Dermis blood vessel endothelial cell (primary cell): ENCODE results near the gene MOXD1. TPM values are rescaled to one million over a fixed set of nuclear protein-coding genes. Genes with fewer than 3 reads are reported as not detected.
"Not testable (repeated sequence)": the region's sequence is repeated elsewhere in the genome, so short reads cannot be mapped to it uniquely, and the experiment has no call there.

Experiments
- DNase-seq: peaks from one replicate; pipeline ENCODE4 v3.0.0; 2010
- total RNA-seq: library from RNA; depleted of rRNA; stranded (reverse); fragments of >200 nt; gene quantifications from 2 replicates; pipeline ENCODE4 v1.2.3, GENCODE V29; 2014

The MOXD1 gene
- total RNA-seq, 1 donor from 2014 or later, result 0.34 TPM

DNA sequence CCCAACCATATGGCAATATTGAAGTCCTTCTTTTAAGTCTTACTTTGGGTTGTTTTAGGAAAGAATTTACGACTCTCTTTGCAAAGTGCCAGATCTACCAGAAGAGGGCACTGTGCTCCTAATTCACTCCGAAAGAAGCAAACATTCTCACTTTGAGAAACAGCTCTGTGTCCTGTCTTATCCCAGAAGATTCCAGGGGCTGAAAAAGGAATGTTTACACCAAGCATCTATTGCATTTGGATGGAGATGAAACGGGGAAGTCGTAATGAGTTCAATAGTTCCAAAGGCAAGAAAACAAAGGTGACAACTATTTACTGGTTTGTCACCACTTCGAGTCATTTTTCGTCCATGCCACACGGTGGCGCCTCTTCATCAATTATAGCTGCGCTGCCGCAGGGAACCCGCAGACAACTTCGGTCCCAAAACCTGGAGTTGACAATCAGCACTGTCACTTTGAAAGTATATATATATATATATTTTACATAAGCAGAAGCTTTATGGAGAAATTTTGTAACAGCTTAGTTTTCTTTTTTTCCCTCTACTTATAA is 121.6 kb downstream of the MOXD1 start:
- peak; percentile 81 for DNase-seq

DNA sequence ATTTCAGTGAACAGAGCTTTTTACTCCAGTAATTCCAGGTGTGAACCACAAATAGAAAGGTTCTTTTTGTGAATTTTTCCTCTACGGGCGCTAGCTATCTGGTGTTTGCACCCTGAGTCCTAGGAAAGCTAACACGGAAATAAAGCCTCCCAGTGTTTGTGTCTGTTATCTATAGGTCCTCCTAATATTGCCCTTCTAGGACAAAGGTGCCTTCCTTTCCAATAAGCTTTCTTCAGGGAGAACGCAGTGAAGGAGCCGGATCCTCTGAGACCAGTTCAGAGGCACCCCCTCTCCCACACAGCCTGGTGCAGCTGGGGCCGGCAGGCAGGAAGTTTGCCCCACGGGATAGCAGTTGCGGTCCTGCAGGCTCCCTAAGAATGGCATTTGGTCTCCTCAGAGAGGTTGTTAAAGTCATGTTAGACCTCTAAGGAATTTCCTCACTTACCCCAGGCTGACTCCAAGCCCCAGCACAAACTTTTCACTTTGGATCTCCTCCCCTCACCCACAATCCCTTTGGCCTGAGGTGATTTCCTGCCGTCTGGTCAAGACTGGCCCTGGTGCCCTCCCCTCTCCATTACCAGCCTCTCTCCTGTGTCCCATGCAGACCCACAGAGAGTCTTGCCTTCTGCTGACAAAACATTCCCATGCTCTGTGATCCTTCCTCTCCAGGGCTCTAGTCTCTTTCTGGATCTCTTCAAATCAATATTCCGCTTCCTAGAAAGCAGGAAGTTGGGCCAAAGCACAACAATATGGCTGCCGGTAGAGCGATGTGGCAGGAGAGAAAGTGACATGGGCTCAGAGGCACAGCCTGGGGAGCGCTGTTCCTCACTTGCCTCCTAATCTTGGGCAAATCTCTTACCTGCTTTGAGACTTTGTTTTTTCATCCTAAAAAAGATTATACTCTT is 126.0 kb downstream of the MOXD1 start:
- no peak for DNase-seq

GRCh38 chr6:132272776-132273175 is 128.5 kb downstream of the MOXD1 start:
- no peak for DNase-seq

DNA sequence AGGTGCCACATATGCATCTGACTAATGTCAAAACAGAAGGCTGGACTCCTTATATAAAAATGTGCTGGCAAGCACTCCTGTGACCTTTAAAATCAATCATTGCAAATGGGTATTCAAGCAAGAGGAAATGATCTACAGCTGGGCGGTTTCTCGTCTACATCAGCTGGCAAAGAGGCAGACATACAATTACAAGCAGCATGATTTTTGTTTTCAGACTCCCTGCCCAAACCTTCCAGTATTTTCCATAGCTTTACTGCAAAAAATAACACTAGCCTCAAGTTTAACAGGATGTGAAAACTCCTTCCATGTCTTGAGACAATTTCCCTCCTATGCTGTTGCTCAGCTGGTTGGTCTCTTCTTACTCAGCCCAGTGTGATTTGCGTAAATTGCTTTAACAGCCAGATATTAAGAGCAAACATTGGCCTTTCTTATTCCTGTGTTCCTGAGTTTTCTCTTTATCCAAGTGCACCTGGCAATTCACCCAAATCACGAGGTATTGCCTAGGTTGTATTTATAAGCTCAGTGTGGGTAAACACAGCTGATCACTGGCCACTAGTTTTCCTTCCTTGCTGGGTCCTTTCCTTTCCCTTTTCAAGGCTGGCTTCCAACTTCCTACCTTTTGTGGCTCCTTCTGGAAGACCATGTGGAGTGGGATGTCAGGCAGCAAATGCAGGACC is 130.4 kb downstream of the MOXD1 start:
- DNase-seq, result peak; percentile 67

DNA sequence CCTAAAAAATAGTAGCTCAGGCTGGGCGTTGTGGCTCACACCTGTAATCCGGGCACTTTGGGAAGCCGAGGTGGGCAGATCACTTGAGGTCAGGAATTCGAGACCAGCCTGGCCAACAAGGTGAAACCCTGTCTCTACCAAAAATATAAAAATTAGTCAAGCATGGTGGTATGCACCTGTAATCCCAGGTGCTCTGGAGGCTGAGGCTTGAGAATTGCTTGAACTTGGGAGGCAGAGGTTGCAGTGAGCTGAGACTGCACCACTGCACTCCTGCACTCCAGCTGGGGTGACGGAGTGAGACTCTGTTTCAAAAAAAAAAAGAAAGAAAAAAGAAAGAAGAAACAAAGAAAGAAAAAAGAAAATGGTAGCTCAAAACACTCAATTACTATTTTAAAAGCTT is 132.6 kb downstream of the MOXD1 start:
- DNase-seq, result not testable (repeated sequence)

DNA sequence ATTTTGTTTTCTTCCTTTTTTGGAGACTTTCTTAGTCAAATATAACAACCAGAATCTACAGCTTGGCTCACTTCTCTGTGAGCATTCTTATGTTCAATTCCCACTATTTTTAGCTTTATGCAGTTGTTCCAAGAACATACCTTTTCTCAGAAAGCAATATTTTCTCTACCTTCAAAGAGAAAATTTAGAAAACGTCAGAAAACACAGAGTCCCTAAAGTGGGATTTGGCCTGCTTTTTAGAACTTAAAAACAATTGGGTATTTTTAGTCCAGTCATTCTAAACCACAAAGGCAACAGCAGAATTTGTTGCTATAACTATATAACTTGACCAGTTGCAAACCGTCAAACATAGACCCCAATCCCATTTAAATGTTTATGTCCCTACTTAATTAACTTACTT is 133.1 kb downstream of the MOXD1 start:
- no peak for DNase-seq

DNA sequence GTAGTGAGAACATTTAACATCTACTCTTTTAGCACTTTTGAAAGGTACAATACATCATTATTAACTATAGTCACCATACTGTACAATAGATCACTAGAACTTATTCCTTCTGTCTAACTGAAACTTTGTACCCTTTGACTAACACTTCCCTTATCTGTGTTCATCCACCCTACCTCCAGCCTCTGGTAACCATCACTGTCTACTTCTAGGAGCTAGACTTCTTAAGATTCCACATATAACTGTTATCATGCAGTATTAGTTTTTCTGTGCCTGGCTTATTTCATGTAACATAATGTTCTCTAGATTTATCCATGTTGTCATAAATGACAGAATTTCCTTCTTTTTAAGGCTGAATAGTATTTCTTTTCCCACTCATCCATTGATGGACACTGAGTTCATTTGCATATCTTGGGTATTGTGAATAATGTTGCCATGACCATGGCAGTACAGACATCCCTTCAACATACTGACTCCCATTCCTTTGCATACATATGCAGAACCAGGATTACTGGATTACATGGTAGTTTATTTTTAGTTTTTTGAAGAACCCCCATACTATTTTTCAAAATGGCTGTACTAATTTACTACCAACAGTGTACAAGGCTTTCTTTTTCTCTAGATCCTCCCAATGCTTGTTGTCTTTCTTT is 135.7 kb downstream of the MOXD1 start:
- no peak for DNase-seq

- DNase-seq, result no peak
Measured at GRCh38 chr6:132264021-132264500, 137.2 kb downstream of the MOXD1 start.

GRCh38 chr6:132261354-132261753 is 139.9 kb downstream of the MOXD1 start:
- DNase-seq, result no peak

DNA sequence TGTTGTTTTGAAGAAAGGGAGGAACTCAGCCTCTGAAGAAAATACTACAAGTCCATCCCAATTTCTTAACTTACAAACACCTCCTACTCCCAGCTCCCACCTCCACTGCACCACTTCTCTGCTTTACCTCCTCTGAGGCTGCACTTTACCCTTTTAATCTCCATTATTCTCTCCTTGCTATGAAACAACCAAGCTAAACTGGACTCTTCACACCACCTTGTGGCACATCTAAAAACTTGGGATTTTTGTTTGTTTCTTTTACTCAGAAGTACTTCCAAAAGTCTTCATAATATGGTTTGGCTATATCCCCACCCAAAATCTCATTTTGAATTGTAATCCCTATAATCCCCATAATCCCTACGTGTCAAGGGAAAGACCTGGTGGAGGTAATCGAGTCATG is 142.2 kb downstream of the MOXD1 start:
- peak; percentile 63 for DNase-seq

- no peak for DNase-seq
Measured at GRCh38 chr6:132257561-132257960, 143.7 kb downstream of the MOXD1 start.

- DNase-seq, result no peak
Measured at GRCh38 chr6:132256457-132256856, 144.8 kb downstream of the MOXD1 start.

GRCh38 chr6:132253906-132254305 is 147.4 kb downstream of the MOXD1 start:
- no peak for DNase-seq

- no peak for DNase-seq
Measured at GRCh38 chr6:132253211-132253610, 148.1 kb downstream of the MOXD1 start.

DNA sequence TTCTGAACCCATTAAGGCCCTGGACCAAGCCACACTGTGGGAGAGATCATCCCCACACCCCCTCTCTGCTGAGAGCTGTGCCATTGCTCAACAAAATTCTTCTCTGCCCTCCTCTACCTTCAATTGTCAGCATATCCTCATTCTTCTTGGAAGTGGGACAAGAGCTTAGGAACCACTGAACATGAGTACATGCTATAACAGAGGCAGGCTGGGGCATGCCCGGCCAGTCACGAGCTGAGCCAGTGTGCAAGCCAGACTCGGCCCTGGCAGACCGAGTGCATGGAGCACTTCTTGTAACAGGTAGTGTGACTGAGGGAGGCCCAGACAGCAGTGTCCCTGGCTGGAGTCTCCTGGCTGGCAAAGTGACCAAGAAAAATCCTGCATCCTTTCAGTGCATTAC is 149.2 kb downstream of the MOXD1 start:
- no peak for DNase-seq

DNA sequence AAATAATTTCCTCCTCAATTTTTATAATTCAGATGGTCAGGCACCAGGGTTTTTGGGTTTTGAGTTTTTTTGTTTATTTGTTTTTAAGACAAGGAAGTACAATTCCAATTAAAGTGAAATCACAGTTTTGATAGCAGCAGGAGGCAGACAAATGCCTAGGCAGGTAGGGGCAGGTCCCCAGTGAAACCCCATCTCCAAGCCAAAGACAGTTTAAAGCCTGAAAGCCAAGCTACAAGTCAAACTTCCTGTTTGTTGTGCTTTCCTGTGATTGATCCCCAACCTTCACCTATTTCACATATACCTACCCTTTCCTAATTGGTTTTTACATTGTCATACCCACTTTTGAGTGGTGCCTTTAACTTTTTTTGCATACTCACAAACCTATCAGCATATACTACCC is 149.6 kb downstream of the MOXD1 start:
- no peak for DNase-seq

GRCh38 chr6:132247381-132248159 is 153.7 kb downstream of the MOXD1 start:
- no peak for DNase-seq

GRCh38 chr6:132246632-132247270 is 154.5 kb downstream of the MOXD1 start:
- no peak for DNase-seq

DNA sequence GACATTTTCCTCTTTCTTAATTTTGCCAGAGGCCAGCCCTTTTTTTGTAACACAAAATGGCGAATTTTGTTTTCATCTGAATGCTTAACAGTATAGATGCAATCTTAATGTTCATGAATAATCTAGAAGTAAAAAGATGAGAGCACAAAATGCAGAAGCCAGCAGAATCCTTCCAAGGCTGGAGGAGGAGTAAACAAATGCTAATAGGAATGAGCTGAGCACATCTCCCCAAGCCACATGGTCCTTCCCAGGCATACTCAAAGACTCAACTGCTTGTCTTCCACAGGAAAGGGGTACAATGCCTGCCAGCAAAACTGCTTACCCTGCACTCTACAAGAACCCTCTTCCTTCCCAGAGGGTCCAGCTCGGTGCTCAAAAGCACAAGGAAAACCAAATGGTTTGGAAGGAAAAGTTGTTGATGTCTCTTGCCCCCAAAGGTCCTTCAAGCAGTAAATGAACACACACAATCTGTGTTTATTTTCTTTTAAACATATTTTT is 155.1 kb downstream of the MOXD1 start:
- no peak for DNase-seq
